Measurements from ENCODE around the gene RGS4.

RGS4 gene

DNA sequence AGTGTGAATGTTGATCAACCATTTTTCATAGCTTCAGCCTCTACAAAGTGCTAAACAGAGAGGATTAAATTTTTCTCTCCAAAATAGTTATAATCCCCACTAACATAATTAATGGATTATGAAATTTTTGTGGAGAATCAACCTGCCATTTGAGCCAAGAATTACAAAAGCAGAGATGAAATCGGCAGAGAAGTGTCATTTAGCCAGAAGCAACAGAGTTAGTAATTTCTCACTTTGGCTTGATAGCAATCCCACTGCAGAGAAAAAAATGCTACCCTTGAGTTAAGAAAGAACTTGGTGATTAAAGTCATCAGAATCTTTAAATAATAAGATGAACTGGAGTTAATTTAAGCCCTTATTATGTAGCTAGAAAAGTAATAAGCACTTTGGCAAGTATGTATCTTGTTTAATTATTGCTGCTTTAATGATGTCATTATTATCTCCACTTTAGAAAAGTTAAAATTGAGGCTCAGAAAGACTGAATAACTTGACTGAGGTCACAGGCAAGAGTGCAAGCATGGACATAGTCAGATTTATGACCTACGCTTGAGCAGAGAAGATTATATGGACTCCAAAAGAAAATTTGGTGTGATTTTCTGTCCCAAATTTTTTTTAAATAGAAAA lies 37.3 kb downstream of the RGS4 start:
- no peak for DNase-seq

DNA sequence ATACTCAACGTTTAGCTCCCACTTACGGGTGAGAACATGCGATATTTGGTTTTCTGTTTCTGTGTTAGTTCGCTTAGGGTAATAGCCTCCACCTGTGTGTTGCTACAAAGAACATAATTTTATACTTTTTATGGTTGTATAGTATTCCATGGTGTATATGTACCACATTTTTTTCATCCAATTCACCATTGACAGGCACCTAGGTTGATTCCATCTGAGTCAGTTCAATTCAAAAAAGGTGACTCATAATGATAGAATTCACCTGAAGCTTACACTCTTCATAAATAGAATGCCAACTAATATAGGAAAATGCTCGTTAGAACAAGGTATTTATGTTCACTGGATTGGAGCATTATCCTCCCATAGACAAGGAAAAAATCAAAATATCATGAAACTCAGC lies 38.5 kb downstream of the RGS4 start:
- no peak for DNase-seq

DNA sequence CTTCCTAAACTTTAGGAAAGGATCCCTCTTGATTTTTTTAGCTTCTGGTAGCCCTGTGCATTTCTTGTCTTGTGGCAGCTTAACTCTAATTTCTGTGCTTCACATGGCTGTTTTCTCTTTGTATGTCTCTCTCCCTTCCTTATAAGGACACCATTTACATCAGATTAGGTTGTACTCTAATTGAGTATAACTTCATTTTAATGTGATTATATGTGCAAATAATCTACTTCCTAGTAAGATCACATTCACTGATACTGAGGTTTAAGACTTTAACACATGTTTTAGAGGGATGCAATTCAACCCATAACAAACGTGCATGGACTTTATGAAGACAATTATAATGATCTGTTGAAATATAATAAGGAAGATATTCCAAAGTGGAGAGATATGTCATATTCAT lies 46.7 kb downstream of the RGS4 start:
- no peak for DNase-seq

DNA sequence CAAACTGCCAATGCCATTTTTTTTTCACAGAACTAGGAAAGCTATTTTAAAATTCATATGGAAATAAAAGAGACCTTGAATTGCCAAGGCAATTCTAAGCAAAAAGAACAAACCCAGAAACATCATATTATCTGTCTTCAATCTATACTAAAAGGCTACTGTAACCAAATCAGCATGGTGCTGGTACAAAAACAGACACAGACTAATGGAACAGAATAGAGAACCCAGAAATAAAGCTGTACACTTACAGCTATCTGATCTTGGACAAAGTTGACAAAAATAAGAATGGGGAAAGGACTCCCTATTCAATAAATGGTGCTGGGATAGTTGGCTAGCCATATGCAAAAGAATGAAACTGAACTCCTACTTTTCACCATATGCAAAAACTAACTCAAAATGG lies 50.5 kb downstream of the RGS4 start:
- no peak for DNase-seq

DNA sequence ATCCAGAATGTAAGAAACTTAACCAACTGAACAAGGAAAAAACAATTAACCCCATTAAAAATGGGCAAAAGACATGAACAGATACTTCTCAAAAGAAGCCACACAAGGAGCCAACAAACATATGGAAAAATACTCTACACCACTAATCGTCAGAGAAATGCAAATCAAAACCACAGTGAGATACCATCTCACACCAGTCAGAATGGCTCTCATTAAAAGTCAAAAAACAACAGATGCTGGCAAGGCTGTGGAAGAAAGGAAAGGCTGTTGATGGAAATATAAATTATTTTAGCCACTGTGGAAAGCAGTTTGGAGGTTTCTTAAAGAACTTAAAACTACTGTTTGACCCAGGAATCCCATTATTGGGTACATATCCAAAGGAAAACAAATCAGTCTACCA lies 51.2 kb downstream of the RGS4 start:
- no peak for DNase-seq

DNA sequence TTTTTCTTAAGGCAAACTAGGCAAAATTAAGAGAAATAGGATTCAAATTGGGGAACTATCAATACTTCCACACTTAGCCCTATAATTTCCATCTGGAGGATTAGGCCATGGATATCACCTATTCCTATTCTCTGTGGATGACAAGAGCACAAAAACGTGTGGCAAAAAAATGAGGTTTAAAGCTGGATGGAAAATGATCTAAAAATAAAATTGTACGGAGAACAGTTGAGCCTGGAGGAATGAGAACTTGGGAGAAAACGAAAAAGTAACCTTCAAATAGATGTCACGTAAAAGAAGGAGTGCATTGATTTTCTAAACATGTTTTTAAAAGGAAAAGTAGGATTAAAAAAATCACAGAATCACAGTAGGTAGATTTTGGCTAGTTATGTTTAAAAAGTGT lies 55.7 kb downstream of the RGS4 start:
- no peak for DNase-seq

All from activated CD4-positive, alpha-beta T cell treated with anti-CD3 and anti-CD28 coated beads, Interleukin-2, Interleukin-6, amounts not matched to agents 100 ng/mL and 50 ng/mL, durations not matched to agents 16 hours and 8 hours (primary cell).